HCT116 (cell line): ENCODE measurements around the gene CDX1. TPM values are rescaled to one million over a fixed set of nuclear protein-coding genes. Genes with fewer than 3 reads are reported as not detected.

ENCODE experiments used
- total RNA-seq: library from RNA; stranded (reverse); gene quantifications from one replicate; pipeline ENCODE4 v1.2.1, GENCODE V29; 2021; ENCODE audit not compliant: unreplicated experiment

Gene CDX1
- total RNA-seq, 1 experiment from 2014 or later = not detected

Other genes starting within 250 kb of the CDX1 start
- gene PDE6A, start 222.0 kb upstream of the CDX1 start, total RNA-seq = not detected
- gene SLC26A2, start 206.0 kb upstream of the CDX1 start, total RNA-seq = 7.8 TPM
- 2.1 TPM for gene TIGD6, start 166.1 kb upstream of the CDX1 start, total RNA-seq
- gene HMGXB3, start 166.0 kb upstream of the CDX1 start, total RNA-seq = 41.8 TPM
- 0.17 TPM for gene CSF1R, start 80.2 kb upstream of the CDX1 start, total RNA-seq
- gene PDGFRB, start 10.9 kb upstream of the CDX1 start, total RNA-seq = 0.34 TPM
- gene SLC6A7, start 23.3 kb downstream of the CDX1 start, total RNA-seq = not detected
- gene CAMK2A, start 123.0 kb downstream of the CDX1 start, total RNA-seq = not detected
- 0.07 TPM for gene ARSI, start 136.1 kb downstream of the CDX1 start, total RNA-seq
- gene TCOF1, start 190.9 kb downstream of the CDX1 start, total RNA-seq = 94.7 TPM
- gene CD74, start 246.1 kb downstream of the CDX1 start, total RNA-seq = 8.9 TPM